Measurements from ENCODE around the gene SPECC1L.

DNA sequence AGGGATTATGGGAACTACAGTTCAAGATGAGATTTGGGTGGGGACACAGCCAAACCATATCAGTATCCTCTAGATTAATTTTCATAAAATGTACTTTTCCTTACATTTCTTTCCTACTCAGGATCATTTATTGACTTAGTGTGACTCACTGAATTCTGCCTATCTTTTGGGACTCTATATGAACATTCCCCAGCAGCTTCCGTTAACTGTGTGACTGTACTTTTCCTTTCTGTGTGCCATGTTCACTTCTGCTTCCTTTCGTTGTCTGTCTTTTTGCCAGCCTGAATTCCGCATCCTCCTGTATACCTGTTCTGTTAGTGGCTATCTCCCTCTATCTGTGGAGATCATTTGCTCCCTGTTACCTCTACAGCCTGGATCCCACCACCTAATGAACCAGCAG is 48.8 kb downstream of the SPECC1L start:
- TF ChIP-seq, protein P1, sequence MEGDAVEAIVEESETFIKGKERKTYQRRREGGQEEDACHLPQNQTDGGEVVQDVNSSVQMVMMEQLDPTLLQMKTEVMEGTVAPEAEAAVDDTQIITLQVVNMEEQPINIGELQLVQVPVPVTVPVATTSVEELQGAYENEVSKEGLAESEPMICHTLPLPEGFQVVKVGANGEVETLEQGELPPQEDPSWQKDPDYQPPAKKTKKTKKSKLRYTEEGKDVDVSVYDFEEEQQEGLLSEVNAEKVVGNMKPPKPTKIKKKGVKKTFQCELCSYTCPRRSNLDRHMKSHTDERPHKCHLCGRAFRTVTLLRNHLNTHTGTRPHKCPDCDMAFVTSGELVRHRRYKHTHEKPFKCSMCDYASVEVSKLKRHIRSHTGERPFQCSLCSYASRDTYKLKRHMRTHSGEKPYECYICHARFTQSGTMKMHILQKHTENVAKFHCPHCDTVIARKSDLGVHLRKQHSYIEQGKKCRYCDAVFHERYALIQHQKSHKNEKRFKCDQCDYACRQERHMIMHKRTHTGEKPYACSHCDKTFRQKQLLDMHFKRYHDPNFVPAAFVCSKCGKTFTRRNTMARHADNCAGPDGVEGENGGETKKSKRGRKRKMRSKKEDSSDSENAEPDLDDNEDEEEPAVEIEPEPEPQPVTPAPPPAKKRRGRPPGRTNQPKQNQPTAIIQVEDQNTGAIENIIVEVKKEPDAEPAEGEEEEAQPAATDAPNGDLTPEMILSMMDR (IDR thresholded peaks at IDR 0.05): no peak
- no peak for TF ChIP-seq POLR2A (IDR thresholded peaks at IDR 0.05)
